GM18868 (cell line): ENCODE measurements around the gene CCDC152.
"Not testable (repeated sequence)": the region's sequence is repeated elsewhere in the genome, so short reads cannot be mapped to it uniquely, and the experiment has no call there.

Source experiments
- ATAC-seq: cut with Tn5 transposase; IDR thresholded peaks from one replicate; pipeline ENCODE4 v1.9.1; 2021; ENCODE audit warnings: mild to moderate bottlenecking, moderate library complexity; ENCODE audit not compliant: unreplicated experiment

CCDC152 gene

DNA sequence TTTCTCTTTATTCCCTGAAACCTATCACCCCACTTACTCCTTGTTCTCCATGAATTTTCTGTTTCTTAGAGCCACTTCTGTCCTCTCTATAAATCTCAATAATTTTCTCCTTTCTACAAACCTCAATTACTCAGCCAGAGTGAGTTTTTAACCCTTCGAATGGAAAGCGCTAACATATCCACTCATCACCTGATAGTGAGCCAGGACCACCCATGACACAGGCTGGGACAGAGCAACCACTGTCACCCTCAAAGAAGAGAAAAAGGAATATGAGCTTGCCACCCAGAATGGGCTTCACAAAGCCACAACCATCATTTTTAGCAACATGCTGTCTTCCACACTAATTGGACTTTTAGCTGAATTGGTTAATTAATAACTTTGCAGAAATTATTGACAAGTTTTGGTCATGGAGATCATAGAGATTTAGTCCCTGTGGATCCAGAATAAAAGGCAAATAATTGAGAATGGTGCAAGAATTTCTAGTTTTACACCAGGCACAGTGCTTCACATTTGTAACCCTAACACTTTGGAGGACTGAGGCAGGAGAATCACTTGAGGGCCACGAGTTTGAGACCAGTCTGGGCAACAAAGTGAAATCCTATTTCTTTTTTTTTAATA is 87.2 kb downstream of the CCDC152 start:
- no peak for ATAC-seq

DNA sequence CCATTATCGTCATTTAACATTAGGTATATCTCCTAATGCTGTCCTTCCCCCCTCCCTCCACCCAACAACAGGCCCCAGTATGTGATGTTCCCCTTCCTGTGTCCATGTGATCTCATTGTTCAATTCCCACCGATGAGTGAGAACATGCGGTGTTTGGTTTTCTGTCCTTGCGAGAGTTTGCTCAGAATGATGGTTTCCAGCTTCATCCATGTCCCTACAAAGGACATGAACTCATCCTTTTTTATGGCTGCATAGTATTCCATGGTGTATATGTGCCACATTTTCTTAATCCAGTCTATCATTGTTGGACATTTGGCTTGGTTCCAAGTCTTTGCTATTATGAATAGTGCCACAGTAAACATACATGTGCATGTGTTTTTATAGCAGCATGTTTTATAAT is 87.8 kb downstream of the CCDC152 start:
- not testable (repeated sequence) for ATAC-seq

DNA sequence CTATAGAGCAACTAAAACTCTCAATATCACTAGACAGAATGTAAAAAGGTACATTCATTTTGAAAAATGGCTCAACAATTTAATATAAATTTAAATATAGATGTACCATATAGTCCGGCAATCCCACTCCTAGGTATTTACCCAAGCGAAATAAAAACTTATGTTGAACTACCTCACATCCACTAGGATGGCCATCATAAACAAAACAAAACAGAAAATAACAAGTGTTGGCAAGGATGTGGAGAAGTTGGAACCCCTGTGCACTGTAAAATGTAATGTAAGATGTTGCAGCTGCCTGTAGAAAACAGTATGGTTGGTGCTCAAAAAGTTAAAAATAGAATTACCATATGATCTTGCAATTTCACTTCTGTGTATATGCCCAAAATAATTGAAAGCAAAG is 91.9 kb downstream of the CCDC152 start:
- no peak for ATAC-seq

DNA sequence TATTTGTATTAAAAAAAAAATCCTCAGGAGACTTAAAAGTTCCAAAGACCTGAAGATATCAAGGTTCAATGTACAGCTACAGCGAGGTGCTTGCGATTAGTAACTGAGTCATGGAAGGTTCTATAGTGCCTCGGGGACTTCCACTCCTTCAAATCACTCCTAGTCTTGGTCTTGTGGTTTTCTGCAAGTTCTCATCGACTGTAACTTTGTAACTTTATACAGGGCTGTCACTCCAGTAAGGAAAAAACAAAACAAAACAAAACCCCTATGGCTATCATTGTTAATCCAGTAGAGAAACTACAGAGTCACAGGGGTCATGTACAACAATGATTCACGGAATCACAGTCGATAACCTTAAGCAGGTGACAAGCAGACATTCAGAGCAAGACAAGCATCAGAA is 94.9 kb downstream of the CCDC152 start:
- no peak for ATAC-seq
